Endodermal cell (in vitro differentiated cells): ENCODE results near the gene GPN3. TPM values are rescaled to one million over a fixed set of nuclear protein-coding genes. Genes with fewer than 3 reads are reported as not detected.
"Not testable (repeated sequence)": the region's sequence is repeated elsewhere in the genome, so short reads cannot be mapped to it uniquely, and the experiment has no call there.

ENCODE experiments used
- DNase-seq: peaks from one replicate; pipeline ENCODE4 v3.0.0-alpha.2; 2017
- H3K27ac ChIP-seq: 2 replicates; pipeline ENCODE4 v1.5.1; 2013; ENCODE audit warnings: mild to moderate bottlenecking, low read depth, low read length, moderate library complexity
- H3K27me3 ChIP-seq: 2 replicates; pipeline ENCODE4 v1.6.1; 2013; ENCODE audit warnings: mild to moderate bottlenecking, low read length, moderate library complexity; ENCODE audit not compliant: insufficient read depth, control insufficient read depth, poor library complexity, severe bottlenecking
- H3K36me3 ChIP-seq: 2 replicates; pipeline ENCODE4 v1.7.0; 2013; ENCODE audit warnings: mild to moderate bottlenecking, low read length, moderate library complexity; ENCODE audit not compliant: control insufficient read depth, insufficient read depth
- H3K4me1 ChIP-seq: one replicate; pipeline ENCODE4 v1.7.0; 2013; ENCODE audit warnings: low read length; ENCODE audit not compliant: control insufficient read depth, insufficient read depth
- H3K4me3 ChIP-seq: 2 replicates; pipeline ENCODE4 v1.5.1; 2013; ENCODE audit warnings: mild to moderate bottlenecking, low read length, moderate library complexity
- H3K9ac ChIP-seq: 2 replicates; pipeline ENCODE4 v1.6.1; 2013; ENCODE audit warnings: mild to moderate bottlenecking, low read length, moderate library complexity; ENCODE audit not compliant: poor library complexity, severe bottlenecking; ENCODE audit errors: extremely low read depth
- H3K9me3 ChIP-seq: 2 replicates; pipeline ENCODE4 v1.6.1; 2013; ENCODE audit warnings: mild to moderate bottlenecking, low read length, moderate library complexity; ENCODE audit not compliant: control insufficient read depth
- H3K27ac Mint-ChIP-seq: 2 replicates; pipeline ENCODE4 v1.8.0; 2020; ENCODE audit warnings: mixed read lengths
- H3K27me3 Mint-ChIP-seq: 2 replicates; pipeline ENCODE4 v1.8.0; 2021; ENCODE audit warnings: mild to moderate bottlenecking, mixed read lengths; ENCODE audit not compliant: insufficient read depth
- H3K36me3 Mint-ChIP-seq: 2 replicates; pipeline ENCODE4 v1.8.0; 2020; ENCODE audit warnings: low read depth, mixed read lengths
- H3K4me1 Mint-ChIP-seq: 2 replicates; pipeline ENCODE4 v1.8.0; 2020; ENCODE audit warnings: mixed read lengths
- H3K4me3 Mint-ChIP-seq: 2 replicates; pipeline ENCODE4 v1.8.0; 2020; ENCODE audit warnings: mild to moderate bottlenecking, moderate library complexity, mixed read lengths
- H3K9me3 Mint-ChIP-seq: 2 replicates; pipeline ENCODE4 v1.8.0; 2020; ENCODE audit warnings: mild to moderate bottlenecking, mixed read lengths
- CTCF ChIP-seq: fragments of 200-600 bp; sonication (generic); conservative IDR thresholded peaks from 2 replicates; pipeline ENCODE4 v1.5.0; 2021; ENCODE audit warnings: antibody characterized with exemption, mild to moderate bottlenecking
- WGBS, 2 experiments: methylation state at CpG; one replicate each; pipeline versions ENCODE4 v1.1.5 to v1.1.7; 2013; ENCODE audit warnings: missing lambda C conversion rate in 2 of 2, mixed read lengths in 1 of 2; ENCODE audit not compliant: insufficient coverage in 1 of 2, insufficient read length in 1 of 2; 5-methylcytosine and 5-hydroxymethylcytosine counted together
- total RNA-seq, 2 donors: library from RNA; stranded (reverse); fragmentation: NEBNext Ultra II Directional in 1 of 2; extraction: Animal tissue kit (Norgen Biotek cat#: 25700) in 1 of 2; gene quantifications; 2 replicates in 1 of 2; 3 replicates in 1 of 2; pipeline ENCODE4 v1.2.1, GENCODE V29; 2021

The GPN3 gene
- total RNA-seq, 2 donors from 2014 or later, result 40.8 to 50.7 TPM

DNA sequence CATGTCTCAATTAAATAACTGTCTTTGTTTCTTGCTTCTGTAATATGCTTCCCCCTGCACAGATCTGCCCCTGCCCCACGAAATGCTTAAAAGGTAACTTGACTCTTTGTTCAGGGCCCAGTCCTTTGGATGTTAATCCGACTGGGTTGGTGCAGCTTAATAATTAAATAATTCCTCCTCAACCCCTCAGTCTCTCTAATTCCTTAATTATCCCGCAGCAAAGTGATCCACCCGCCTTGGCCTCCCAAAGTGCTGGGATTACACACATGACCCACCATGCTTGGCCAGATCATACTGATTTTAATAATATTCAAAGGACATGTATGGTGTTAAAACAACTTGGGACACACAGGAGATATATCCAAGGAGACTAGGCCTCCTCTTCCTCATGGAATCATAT is 46.4 kb downstream of the GPN3 start:
- H3K4me1 Mint-ChIP-seq, result peaks cover 16% of the 10 kb centered on the region
- no peaks in the 10 kb centered on the region for H3K36me3 ChIP-seq
- no peaks in the 10 kb centered on the region for H3K27me3 ChIP-seq
- no peak for DNase-seq
- H3K9me3 Mint-ChIP-seq, result no peaks in the 10 kb centered on the region
- no peak overlapping the region for H3K27ac ChIP-seq
- no peak overlapping the region for H3K4me3 ChIP-seq
- H3K4me1 ChIP-seq, result no peaks in the 10 kb centered on the region
- no peaks in the 10 kb centered on the region for H3K27me3 Mint-ChIP-seq
- no peaks in the 10 kb centered on the region for H3K9me3 ChIP-seq
- no peak overlapping the region for H3K4me3 Mint-ChIP-seq
- no peak overlapping the region for H3K9ac ChIP-seq
- TF ChIP-seq CTCF, result no peak
- WGBS, 2 experiments, result 85 to 92% methylated on average over 1 to 4 of the region's 4 CpGs
- no peaks in the 10 kb centered on the region for H3K36me3 Mint-ChIP-seq
- peak overlapping the region; percentile 69 for H3K27ac Mint-ChIP-seq

DNA sequence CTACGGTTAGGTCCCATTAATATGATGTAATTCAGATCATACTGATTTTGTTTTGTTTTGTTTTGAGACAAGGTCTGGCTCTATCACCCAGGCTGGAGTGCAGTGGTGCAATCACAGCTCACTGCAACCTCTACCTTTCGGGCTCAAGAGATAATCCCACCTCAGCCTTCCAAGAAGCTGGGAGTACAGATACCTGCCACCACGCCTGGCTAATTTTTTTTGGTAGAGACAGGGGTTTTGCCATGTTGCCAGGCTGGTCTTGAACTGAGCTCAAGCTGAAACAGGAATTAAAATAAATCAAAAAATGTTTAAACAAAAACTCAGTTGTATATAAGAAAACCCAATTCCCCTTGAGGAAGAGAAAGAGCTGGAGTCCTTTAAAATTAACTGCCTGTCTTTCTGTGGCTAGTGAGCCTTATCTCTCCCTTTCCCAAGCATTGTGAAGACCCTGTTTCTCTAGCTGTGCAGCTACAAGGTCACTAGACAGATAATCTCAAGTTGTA is 46.8 kb downstream of the GPN3 start:
- no peaks in the 10 kb centered on the region for H3K36me3 Mint-ChIP-seq
- WGBS, 2 experiments, result 59 to 100% methylated on average over 1 to 3 of the region's 3 CpGs

GRCh38 chr12:110420644-110421043 is 47.4 kb downstream of the GPN3 start:
- 88 to 100% methylated on average over 1 of the region's 1 CpG for WGBS, 2 experiments
- not testable (repeated sequence) for H3K27ac ChIP-seq, DNase-seq, H3K4me3 ChIP-seq, H3K36me3 ChIP-seq, H3K27me3 Mint-ChIP-seq, H3K9me3 ChIP-seq, H3K27me3 ChIP-seq, H3K4me1 ChIP-seq, H3K27ac Mint-ChIP-seq, H3K9ac ChIP-seq, H3K36me3 Mint-ChIP-seq, H3K9me3 Mint-ChIP-seq, H3K4me3 Mint-ChIP-seq
- H3K4me1 Mint-ChIP-seq, result peaks cover 16% of the 10 kb centered on the region

More for the DNA sequence above, 46.8 kb downstream of the GPN3 start:
- no peaks in the 10 kb centered on the region for H3K4me1 ChIP-seq
- H3K27me3 ChIP-seq, result no peaks in the 10 kb centered on the region
- no peaks in the 10 kb centered on the region for H3K27me3 Mint-ChIP-seq
- no peaks in the 10 kb centered on the region for H3K9me3 ChIP-seq
- H3K27ac ChIP-seq, result no peak overlapping the region
- no peaks in the 10 kb centered on the region for H3K36me3 ChIP-seq
- DNase-seq, result no peak
- TF ChIP-seq CTCF, result no peak
- no peak overlapping the region for H3K4me3 ChIP-seq
- peaks cover 16% of the 10 kb centered on the region for H3K4me1 Mint-ChIP-seq
- H3K9ac ChIP-seq, result no peak overlapping the region
- H3K4me3 Mint-ChIP-seq, result no peak overlapping the region
- no peaks in the 10 kb centered on the region for H3K9me3 Mint-ChIP-seq
- peak overlapping the region; percentile 69 for H3K27ac Mint-ChIP-seq

DNA sequence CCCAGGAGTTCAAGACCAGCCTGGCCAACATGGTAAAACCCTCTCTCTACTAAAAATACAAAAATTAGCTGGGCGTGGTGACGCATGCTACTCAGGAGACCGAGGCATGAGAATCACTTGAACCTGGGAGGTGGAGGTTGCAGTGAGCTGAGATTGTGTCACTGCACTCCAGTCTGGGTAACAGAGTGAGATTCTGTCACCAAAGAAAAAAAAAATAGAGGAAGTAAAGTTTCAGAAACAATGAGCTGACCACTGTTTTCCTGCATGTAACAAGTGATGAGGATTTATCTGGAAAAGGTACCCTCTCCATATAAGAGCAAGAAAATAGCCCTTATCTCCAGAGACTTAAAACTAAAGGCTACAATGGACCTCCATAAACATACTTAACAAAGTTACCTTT is 50.9 kb downstream of the GPN3 start:
- H3K27me3 ChIP-seq, H3K36me3 Mint-ChIP-seq, H3K4me3 ChIP-seq, H3K36me3 ChIP-seq, H3K4me3 Mint-ChIP-seq, H3K27ac ChIP-seq, H3K9me3 ChIP-seq, H3K27me3 Mint-ChIP-seq, H3K4me1 ChIP-seq, H3K27ac Mint-ChIP-seq, H3K9ac ChIP-seq, DNase-seq, H3K9me3 Mint-ChIP-seq: not testable (repeated sequence)
- WGBS, 2 experiments, result 97% methylated on average over 3 of the region's 3 CpGs; no CpG with 5 or more reads in 1 of the 2 experiments
- peaks cover 11% of the 10 kb centered on the region for H3K4me1 Mint-ChIP-seq

GRCh38 chr12:110410086-110410485 is 58.0 kb downstream of the GPN3 start:
- H3K4me3 ChIP-seq, H3K36me3 Mint-ChIP-seq, H3K36me3 ChIP-seq, H3K27me3 ChIP-seq, H3K9me3 ChIP-seq, H3K4me1 ChIP-seq, DNase-seq, H3K27me3 Mint-ChIP-seq, H3K27ac ChIP-seq, H3K9ac ChIP-seq: not testable (repeated sequence)
- H3K9me3 Mint-ChIP-seq, result peaks cover 14% of the 10 kb centered on the region
- H3K4me1 Mint-ChIP-seq, result peaks cover 22% of the 10 kb centered on the region
- peak overlapping the region; percentile 71 for H3K27ac Mint-ChIP-seq
- WGBS, 2 experiments, result 88 to 96% methylated on average over 6 of the region's 6 CpGs
- peak overlapping the region; percentile 12 for H3K4me3 Mint-ChIP-seq

- not testable (repeated sequence) for H3K4me3 Mint-ChIP-seq, H3K27ac ChIP-seq, H3K9me3 ChIP-seq, H3K4me1 ChIP-seq, H3K9ac ChIP-seq, H3K27ac Mint-ChIP-seq, H3K4me3 ChIP-seq, H3K27me3 ChIP-seq, H3K27me3 Mint-ChIP-seq, H3K9me3 Mint-ChIP-seq
- 96 to 97% methylated on average over 14 to 16 of the region's 16 CpGs for WGBS, 2 experiments
- Mint-ChIP-seq H3K4me1 (peaks cover 23% of the 10 kb centered on the region), H3K36me3 (peaks cover 15% of the 10 kb centered on the region)
- H3K36me3 ChIP-seq, result peaks cover 13% of the 10 kb centered on the region
- DNase-seq, result peak; percentile 33
Observed at GRCh38 chr12:110405126-110405662, 62.9 kb downstream of the GPN3 start.
